SJCRH30 (cell line): ENCODE results near the gene POLR3C. TPM values are rescaled to one million over a fixed set of nuclear protein-coding genes. Genes with fewer than 3 reads are reported as not detected.

Source experiments
- DNase-seq, 2 experiments: peaks; one replicate each; pipeline ENCODE4 v3.0.0-alpha.2; 2015 to 2020
- H3K27ac ChIP-seq: fragments of 250-450 bp; sonication (Bioruptor Pico); 2 replicates; pipeline ENCODE4 v1.5.1; 2020; ENCODE audit warnings: mild to moderate bottlenecking, moderate library complexity
- H3K27me3 ChIP-seq: fragments of 250-450 bp; sonication (Bioruptor Pico); 2 replicates; pipeline ENCODE4 v1.5.1; 2020; ENCODE audit warnings: mild to moderate bottlenecking, moderate library complexity
- H3K36me3 ChIP-seq: fragments of 250-450 bp; sonication (Bioruptor Pico); 2 replicates; pipeline ENCODE4 v1.5.1; 2020; ENCODE audit warnings: mild to moderate bottlenecking, moderate library complexity
- H3K4me1 ChIP-seq: fragments of 250-450 bp; sonication (Bioruptor Pico); 2 replicates; pipeline ENCODE4 v1.5.1; 2020; ENCODE audit warnings: mild to moderate bottlenecking, moderate library complexity
- H3K4me3 ChIP-seq: fragments of 250-450 bp; sonication (Bioruptor Pico); 2 replicates; pipeline ENCODE4 v1.5.1; 2020; ENCODE audit warnings: mild to moderate bottlenecking, moderate library complexity
- H3K9me3 ChIP-seq: fragments of 250-450 bp; sonication (Bioruptor Pico); replicated peaks from 2 replicates; pipeline ENCODE4 v1.5.1; 2020; ENCODE audit warnings: mild to moderate bottlenecking, moderate library complexity
- total RNA-seq: library from RNA; depleted of rRNA; stranded (reverse); fragments of >200 nt; shearing (Covaris generic); gene quantifications from 2 replicates; pipeline ENCODE4 v1.2.3, GENCODE V29; 2014

The POLR3C gene
- total RNA-seq, 1 experiment from 2014 or later = 28.5 TPM

DNA sequence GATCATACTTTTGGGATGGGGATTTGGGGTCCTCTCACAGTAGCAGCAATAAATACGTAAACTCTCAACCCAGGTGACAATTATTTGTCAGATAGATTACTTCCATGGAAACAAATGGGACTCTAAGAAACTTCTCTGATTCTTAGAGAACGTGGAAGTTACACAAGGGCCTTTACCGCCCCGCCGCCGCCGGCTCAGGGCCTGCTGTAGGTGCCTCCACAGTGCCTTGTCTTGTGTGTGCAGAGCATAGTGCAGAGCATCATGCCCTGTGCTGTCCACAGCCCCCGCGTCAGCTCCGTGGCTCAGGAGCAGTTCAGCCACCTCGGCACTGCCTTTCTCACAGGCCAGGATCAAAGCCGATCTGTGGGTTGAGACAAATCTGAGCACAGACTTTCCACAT, 50.6 kb downstream of the POLR3C start:
- no peak for DNase-seq
- Histone ChIP-seq H3K4me3 (no peak overlapping the region), H3K36me3 (no peaks in the 10 kb centered on the region), H3K27me3 (no peaks in the 10 kb centered on the region), H3K4me1 (no peaks in the 10 kb centered on the region), H3K27ac (no peak overlapping the region), H3K9me3 (no peaks in the 10 kb centered on the region)

DNA sequence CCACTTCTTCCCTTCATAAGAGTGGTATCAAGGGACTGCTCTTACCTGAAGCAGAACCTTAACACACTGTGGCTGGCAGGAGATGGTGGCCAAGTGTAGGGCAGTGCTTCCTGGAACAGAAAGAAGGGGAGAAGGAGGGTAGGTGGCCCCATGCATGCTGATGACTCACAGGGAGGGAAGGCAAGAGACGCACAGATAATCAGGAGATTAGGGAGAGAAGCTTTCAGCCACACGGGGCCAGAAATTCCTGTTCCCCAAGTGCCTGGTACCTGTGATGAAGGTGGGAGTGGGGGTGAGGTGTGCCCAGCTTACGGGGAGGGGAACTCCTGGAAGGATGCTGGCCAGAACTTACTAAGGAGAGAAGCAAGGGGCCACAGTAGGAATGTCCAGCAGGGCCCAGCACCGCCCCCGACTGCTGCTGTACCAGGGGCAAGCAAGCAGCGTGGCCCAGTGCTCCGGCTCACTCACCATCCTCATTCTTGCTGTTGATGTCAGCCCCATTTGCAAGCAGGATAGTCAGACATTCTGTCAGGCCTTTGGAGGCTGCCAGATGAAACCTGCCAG, 54.0 kb downstream of the POLR3C start:
- Histone ChIP-seq H3K4me3 (no peak overlapping the region), H3K36me3 (no peaks in the 10 kb centered on the region), H3K4me1 (no peaks in the 10 kb centered on the region), H3K27me3 (no peaks in the 10 kb centered on the region), H3K27ac (no peak overlapping the region), H3K9me3 (no peaks in the 10 kb centered on the region)
- no peak for DNase-seq

DNA sequence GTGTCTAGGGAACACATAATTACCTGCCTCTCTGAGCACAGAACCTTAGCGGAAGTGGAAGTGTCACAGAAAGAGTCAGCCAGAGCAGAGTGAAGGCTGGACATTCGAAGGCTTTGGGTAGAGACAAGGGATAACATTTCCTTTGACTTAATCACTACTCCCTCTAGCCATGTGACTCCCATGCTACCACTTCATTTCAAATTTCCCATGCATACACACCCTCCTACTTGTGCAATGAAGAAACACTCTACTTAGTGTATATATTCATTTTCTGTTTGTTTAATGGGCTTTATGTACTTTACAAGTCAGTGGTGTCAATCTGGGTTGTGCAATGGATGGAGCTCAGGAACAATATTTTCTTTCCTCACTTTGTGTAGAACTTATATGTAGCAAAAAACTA, 54.7 kb downstream of the POLR3C start:
- no peak overlapping the region for H3K4me3 ChIP-seq
- no peaks in the 10 kb centered on the region for H3K9me3 ChIP-seq
- no peaks in the 10 kb centered on the region for H3K27me3 ChIP-seq
- no peak for DNase-seq
- no peaks in the 10 kb centered on the region for H3K36me3 ChIP-seq
- H3K27ac ChIP-seq = no peak overlapping the region
- H3K4me1 ChIP-seq = no peaks in the 10 kb centered on the region

DNA sequence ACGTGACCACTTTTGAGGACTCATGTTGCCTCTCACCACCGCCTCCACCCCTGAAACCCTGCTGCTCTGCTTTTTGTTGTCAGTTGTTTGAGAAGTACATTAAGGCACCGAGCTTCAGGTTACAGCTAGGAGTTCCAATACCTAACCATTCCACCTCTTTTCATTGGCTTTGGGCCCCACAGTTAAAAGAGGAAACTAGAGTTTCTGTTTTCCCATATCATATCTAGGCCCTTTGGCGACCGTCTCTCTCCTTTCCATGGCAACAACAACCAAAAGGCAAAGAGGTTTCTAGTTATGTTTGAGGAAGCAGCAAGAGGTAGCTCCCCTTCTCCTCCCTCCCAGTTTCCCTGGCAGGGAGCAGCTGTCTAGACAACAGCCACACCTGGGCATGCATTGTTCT, 55.8 kb downstream of the POLR3C start:
- Histone ChIP-seq H3K9me3 (no peaks in the 10 kb centered on the region), H3K36me3 (no peaks in the 10 kb centered on the region), H3K27ac (no peak overlapping the region), H3K27me3 (no peaks in the 10 kb centered on the region), H3K4me1 (no peaks in the 10 kb centered on the region), H3K4me3 (no peak overlapping the region)
- no peak for DNase-seq

DNA sequence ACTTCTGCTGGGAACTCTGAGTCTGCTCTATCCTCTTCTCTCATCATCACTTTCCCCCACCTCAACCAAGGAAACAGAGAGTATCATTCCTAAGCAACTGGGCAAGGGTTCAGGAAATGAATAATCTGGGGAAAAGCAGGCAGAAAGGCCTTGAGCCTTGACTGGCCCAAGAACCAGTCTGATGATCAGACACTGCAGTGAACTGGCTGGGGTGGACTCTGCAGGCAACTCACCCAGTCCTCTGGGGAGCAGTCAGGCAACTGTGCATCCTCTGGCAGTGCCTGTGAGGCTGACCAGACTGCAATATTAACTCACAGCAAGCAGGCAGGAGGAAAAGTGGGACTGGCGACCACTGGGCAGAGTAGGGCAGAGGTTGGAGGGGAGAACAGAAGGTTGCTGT, 60.7 kb downstream of the POLR3C start:
- no peaks in the 10 kb centered on the region for H3K9me3 ChIP-seq
- H3K36me3 ChIP-seq = no peaks in the 10 kb centered on the region
- H3K4me3 ChIP-seq = no peak overlapping the region
- no peaks in the 10 kb centered on the region for H3K27me3 ChIP-seq
- no peak for DNase-seq
- no peak overlapping the region for H3K27ac ChIP-seq
- H3K4me1 ChIP-seq = no peaks in the 10 kb centered on the region; the same call in 1 of the 2 replicates

DNA sequence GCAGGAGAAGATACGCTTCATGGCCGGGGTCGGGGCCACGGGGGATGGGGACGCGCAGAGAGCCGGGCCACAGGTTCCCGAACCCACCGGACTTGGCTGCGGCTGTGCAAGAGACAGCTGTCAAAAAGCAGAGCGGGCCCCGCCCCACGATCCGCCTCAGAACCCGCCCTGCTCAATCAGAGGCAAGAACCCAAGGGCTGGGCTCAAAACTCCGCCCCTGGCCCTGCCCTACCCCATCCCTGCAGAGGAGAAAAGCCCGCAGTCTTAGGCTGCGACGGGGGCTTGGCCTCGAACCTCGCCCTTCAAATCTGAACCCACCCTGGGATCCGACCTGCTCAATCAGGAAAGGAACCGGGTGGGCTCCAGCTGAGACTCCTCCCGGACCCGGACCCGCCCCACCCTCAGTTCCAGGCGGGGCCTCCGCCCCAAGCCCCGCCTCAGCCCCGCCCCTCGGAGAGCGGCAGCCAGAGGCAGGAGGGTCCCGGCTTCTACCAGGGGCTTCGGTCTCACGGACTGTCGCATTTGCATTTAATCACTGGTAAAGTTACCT, 61.8 kb downstream of the POLR3C start, which contains the start of gene ANKRD35:
Gene ANKRD35, minus strand, starts transcription at position 129 of the 550 bp plus-strand sequence. Its CDS starts 108 bp downstream, at position 21.
- H3K27ac ChIP-seq = no peak within 1 kb of the TSS
- no peaks in the 10 kb centered on the region for H3K27me3 ChIP-seq
- peak within 1 kb of the TSS; percentile 75 for H3K4me3 ChIP-seq
- DNase-seq = peak; percentile 75 to 79
- no peaks in the 10 kb centered on the region for H3K9me3 ChIP-seq
- peaks cover 3% of the 10 kb centered on the region; the same call in 1 of the 2 replicates for H3K4me1 ChIP-seq
- H3K36me3 ChIP-seq = no peaks in the 10 kb centered on the region

DNA sequence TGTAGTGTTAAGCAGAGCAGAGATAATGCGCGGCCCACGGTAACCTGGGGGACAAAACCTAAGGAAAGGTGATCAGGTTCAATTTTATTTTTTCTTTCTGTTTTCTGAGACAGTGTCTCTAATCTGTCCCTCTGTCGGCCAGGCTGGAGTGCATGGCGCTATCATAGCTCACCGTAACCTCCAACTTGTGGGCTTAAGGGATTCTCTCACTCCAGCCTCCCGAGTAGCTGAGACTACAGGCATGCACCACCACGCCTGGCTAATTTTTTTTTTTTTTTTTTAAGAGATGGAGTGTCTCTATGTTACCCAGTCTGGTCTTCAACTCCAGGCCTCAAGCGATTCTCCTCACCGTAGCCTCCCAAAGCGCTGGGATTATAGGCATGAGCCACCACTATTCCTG, 62.4 kb downstream of the POLR3C start:
- H3K27me3 ChIP-seq = no peaks in the 10 kb centered on the region
- no peak overlapping the region for H3K27ac ChIP-seq

DNA sequence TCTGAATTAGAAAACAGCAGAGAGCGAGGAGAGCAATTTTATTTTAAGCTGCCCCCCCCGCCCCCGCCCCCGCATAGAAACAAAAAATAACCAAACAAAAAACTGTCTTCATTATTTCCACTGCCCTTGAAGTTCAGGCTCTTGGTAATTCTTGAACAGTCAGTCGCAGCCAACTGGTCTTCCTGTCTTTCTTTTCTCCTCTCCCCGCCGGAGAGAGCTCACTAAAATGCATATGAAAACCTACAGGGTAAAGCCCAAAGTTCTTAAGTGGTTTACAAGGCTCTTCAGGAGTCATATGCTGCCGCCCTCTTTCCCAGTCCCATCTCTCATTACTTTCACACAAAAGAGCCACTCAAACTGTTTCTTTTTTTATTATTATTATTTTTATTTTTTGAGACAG, 62.8 kb downstream of the POLR3C start:
- peaks cover 12% of the 10 kb centered on the region; the same call in 1 of the 2 replicates for H3K4me1 ChIP-seq
- DNase-seq = no peak
- no peaks in the 10 kb centered on the region for H3K36me3 ChIP-seq
- no peak overlapping the region for H3K4me3 ChIP-seq
- no peak overlapping the region for H3K27ac ChIP-seq
- H3K9me3 ChIP-seq = no peaks in the 10 kb centered on the region
- no peaks in the 10 kb centered on the region for H3K27me3 ChIP-seq

More for the DNA sequence above, 62.4 kb downstream of the POLR3C start:
- Histone ChIP-seq H3K4me3 (peak overlapping the region; percentile 75), H3K4me1 (peaks cover 9% of the 10 kb centered on the region; the same call in 1 of the 2 replicates), H3K36me3 (no peaks in the 10 kb centered on the region), H3K9me3 (no peaks in the 10 kb centered on the region)
- DNase-seq = no peak

DNA sequence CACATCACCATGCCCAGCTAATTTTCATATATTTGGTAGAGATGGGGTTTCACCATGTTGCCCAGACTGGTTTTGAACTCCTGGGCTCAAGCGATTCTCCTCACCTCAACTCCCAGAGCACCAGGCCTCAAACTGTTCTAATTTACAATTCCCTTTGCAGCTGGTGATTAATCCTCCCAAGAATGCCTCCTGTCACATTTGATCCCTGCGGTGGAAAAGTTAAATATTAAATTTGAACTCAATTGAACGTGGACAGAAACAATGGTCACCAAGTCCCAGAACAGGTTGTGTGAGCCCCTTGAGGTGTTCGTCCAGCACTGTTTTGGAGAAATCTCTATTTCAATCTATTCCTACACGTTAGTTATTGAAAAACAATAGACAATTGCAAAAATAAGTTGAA, 63.6 kb downstream of the POLR3C start:
- no peaks in the 10 kb centered on the region for H3K36me3 ChIP-seq
- no peak overlapping the region for H3K27ac ChIP-seq
- H3K4me3 ChIP-seq = no peak overlapping the region
- DNase-seq = no peak
- no peaks in the 10 kb centered on the region for H3K9me3 ChIP-seq
- peaks cover 16% of the 10 kb centered on the region for H3K4me1 ChIP-seq
- H3K27me3 ChIP-seq = no peaks in the 10 kb centered on the region

DNA sequence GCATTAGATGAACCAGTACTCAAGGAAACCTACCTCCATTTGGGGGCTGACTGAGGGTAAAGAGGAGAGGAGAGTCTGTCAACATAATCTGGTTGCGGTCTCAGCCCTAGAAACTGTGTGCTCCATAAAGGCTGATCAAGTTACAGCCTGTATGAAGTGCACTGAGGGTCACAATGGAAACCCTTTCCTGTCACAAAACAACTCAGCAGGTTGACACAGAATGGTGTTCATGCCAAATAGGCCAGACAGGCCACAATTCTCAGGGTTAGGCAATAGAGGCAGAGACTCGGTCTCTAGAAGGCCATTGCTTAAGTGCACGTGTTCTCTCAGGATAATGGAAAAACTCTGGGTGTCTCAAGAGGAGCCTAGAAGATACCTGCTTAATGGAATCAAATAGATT, 65.7 kb downstream of the POLR3C start:
- Histone ChIP-seq H3K9me3 (no peaks in the 10 kb centered on the region), H3K27me3 (no peaks in the 10 kb centered on the region), H3K4me1 (peaks cover 22% of the 10 kb centered on the region), H3K4me3 (no peak overlapping the region), H3K27ac (no peak overlapping the region), H3K36me3 (no peaks in the 10 kb centered on the region)
- DNase-seq = peak in 1 of 2 experiments; percentile 23

DNA sequence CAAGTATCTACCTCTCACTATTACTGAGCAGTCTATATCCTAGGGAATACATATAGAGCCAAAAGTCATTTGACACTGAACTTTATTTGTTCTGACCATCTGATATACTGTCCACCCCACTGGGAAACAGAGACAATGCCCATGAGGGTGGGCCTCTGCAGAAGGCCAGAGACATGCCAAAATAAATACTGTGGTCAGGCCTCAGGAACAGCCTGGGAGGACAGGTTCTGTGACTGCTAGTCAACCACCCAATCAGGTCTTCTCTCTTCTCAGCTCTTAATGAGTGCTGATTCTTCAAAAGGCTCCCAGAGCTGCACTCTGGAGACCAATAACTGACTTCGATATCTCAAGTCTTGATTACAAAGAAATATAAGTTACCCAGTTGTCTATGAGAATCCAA, 67.1 kb downstream of the POLR3C start:
- Histone ChIP-seq H3K27me3 (no peaks in the 10 kb centered on the region), H3K36me3 (no peaks in the 10 kb centered on the region), H3K9me3 (no peaks in the 10 kb centered on the region), H3K4me3 (no peak overlapping the region), H3K4me1 (peaks cover 22% of the 10 kb centered on the region), H3K27ac (no peak overlapping the region; the same call in 1 of the 2 replicates)
- DNase-seq = peak; percentile 57 to 73

DNA sequence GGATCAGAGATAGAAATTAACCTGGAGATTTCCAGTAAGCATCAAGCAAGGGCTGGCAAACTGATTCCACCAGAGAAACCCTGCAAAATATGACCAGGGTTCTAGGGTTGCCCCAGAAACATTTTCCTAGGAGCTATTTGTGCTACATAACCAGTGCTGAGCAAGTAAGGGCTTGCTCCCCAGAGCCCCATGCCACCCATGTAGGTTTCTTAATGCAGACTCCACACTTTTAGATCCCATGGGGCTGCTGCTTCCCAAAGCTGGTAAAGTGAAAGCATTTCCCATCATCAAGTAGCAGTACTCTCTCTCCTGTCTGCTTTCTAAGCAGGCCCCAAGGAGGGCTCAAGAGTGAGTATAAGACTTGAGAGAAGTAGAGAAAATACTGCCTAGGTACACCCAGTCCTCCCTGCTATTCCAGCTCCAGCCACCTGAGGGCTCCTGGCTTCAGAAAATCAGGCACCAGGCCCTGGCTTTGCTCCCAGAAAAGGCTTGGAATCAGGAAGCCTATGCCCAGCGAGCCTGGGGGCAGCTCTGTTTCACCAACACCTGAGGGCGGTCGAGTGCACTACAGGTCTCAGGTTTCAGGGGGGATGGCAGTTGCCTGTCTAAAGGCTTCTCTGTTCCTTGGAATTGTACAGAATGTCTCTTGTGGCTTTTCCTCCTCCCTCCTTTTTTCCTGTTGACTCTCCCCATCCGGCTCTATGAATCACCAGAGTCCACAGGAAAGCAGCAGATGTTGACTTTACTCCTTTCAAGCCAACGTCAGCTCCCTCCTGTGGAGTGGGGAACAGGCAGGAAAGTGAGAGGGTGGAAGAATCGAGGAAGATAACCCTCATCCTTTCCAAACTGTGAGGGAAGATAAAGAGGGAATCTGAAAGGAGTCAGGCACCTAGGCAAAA, 67.8 kb downstream of the POLR3C start:
- no peaks in the 10 kb centered on the region for H3K27me3 ChIP-seq
- H3K36me3 ChIP-seq = no peaks in the 10 kb centered on the region
- H3K27ac ChIP-seq = peak overlapping the region; percentile 77
- peaks cover 22% of the 10 kb centered on the region for H3K4me1 ChIP-seq
- peak; percentile 97 to 98 for DNase-seq
- H3K4me3 ChIP-seq = peak overlapping the region; percentile 14
- no peaks in the 10 kb centered on the region for H3K9me3 ChIP-seq

DNA sequence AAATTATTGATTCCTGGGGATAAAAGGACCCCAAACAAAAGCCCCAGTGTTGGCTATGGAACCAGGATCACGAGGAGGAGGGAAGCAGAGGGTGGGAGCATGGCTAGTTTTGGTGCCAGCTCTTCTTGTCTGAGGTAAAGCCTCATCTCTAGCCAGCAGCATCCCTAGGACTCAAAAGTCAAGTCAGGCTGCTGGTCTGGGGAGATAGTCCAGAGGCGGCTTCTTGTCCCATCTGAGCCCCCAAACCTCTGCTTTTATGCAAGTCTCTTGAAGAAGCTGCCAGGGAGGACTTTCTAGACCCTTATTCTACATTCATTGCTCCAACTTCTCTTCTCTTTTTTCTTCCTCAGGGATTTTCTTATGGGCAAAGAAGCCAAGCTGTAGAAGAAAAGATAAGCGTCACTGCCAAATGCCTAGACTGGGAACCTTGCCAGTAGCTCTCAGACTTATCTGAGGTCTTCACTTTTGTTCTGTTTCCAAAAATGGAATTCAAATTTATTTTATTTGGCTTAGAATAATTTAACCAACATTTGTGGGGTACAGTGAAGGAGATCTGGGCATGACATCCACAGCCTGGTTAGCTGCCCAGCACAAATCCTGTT, 68.6 kb downstream of the POLR3C start:
- no peaks in the 10 kb centered on the region for H3K27me3 ChIP-seq
- DNase-seq = no peak
- peaks cover 22% of the 10 kb centered on the region for H3K4me1 ChIP-seq
- H3K9me3 ChIP-seq = no peaks in the 10 kb centered on the region
- no peaks in the 10 kb centered on the region for H3K36me3 ChIP-seq
- peak overlapping the region; percentile 14 for H3K4me3 ChIP-seq
- peak overlapping the region; percentile 77 for H3K27ac ChIP-seq

DNA sequence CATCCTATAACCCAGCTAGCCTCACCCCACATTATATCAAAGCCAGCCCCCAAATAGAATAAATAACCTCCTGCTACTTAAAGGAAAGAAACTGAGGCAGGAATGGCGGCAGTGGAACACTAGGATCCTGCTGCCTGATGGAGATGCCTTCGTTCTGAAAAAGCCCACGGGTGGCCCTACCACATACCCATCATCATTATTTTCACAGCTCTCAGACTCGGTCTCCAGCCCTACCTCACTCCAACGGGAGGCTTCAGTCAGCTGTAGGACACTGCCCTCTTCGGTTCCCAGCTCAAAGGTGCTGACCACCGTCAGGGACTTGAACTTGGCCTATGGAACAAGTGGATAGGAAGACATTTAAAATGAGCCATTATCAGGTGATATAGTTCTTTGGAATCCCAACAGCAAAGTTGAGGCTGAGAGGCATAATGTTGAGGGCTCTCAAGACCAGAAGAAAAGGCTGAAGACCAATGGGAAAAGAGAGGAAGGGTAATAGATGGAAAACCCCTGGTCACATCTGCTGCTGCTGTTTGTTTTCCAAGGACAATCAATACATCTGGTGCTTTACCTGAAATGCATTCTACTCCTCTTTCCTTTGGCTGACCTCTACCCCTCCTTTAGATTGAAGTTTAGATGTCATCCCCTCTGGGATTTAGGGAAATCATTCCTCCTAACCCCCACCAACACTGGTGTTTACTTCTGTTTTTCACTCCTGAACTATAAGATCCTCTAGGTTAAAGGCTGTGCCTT, 69.5 kb downstream of the POLR3C start:
- Histone ChIP-seq H3K27me3 (no peaks in the 10 kb centered on the region), H3K27ac (no peak overlapping the region), H3K36me3 (no peaks in the 10 kb centered on the region), H3K4me3 (no peak overlapping the region), H3K9me3 (no peaks in the 10 kb centered on the region), H3K4me1 (peaks cover 22% of the 10 kb centered on the region)
- no peak for DNase-seq
